CD4-positive, alpha-beta T cell (primary cell): Measurements from ENCODE around the gene ABCA13. TPM values are rescaled to one million over a fixed set of nuclear protein-coding genes. Genes with fewer than 3 reads are reported as not detected.

ENCODE experiments used
- ATAC-seq: fragments of 200-7000 bp; cut with Tn5 transposase; one replicate; pipeline ENCODE4 v1.10.0; 2022; ENCODE audit warnings: mild to moderate bottlenecking; ENCODE audit not compliant: poor library complexity
- CTCF ChIA-PET: fragments of 350-600 bp; sonication (Branson Sonifier 250); formaldehyde crosslinking; loops from one replicate; lab custom pipeline; 2021; ENCODE audit warnings: antibody characterized with exemption, inconsistent platforms; lab: Charles Lee
- POLR2A ChIA-PET: fragments of 350-600 bp; sonication (Branson Sonifier 250); formaldehyde crosslinking; loops from one replicate; lab custom pipeline; 2021; ENCODE audit warnings: antibody characterized with exemption, inconsistent platforms; lab: Charles Lee
- DNase-seq, 14 experiments: peaks; one replicate each; pipeline ENCODE4 v3.0.0-alpha.2; 2013 to 2020; ENCODE audit warnings: mixed read lengths in 2 of 14
- H3K27ac ChIP-seq, 2 donors: one replicate each; pipeline versions ENCODE4 v1.5.1 to v1.7.0; 2013; ENCODE audit warnings: low read length in 2 of 2, low read depth in 1 of 2, mild to moderate bottlenecking in 1 of 2
- H3K27me3 ChIP-seq, 2 experiments: 1 replicate in 1 of 2; 2 replicates in 1 of 2; pipeline versions ENCODE4 v1.6.1 to v1.7.0; 2013; ENCODE audit warnings: low read length in 2 of 2, control low read depth in 1 of 2, mild to moderate bottlenecking in 1 of 2, moderate library complexity in 1 of 2; ENCODE audit not compliant: insufficient read depth in 2 of 2, control insufficient read depth in 1 of 2
- H3K36me3 ChIP-seq: one replicate; pipeline ENCODE4 v1.6.1; 2013; ENCODE audit warnings: low read length, control low read depth; ENCODE audit not compliant: insufficient read depth
- H3K4me1 ChIP-seq: one replicate; pipeline ENCODE4 v1.6.1; 2013; ENCODE audit warnings: low read length, control low read depth; ENCODE audit not compliant: insufficient read depth
- H3K4me3 ChIP-seq: one replicate; pipeline ENCODE4 v1.5.1; 2013; ENCODE audit warnings: mild to moderate bottlenecking, low read length, moderate library complexity
- H3K9me3 ChIP-seq, 2 experiments: 1 replicate in 1 of 2; 2 replicates in 1 of 2; pipeline versions ENCODE4 v1.6.1 to v1.7.0; 2013; ENCODE audit warnings: low read length in 2 of 2, mild to moderate bottlenecking in 2 of 2, control low read depth in 1 of 2, moderate library complexity in 1 of 2; ENCODE audit not compliant: control insufficient read depth in 1 of 2, insufficient read depth in 1 of 2
- H3K27ac Mint-ChIP-seq: one replicate; pipeline ENCODE4 v1.8.0; 2020; ENCODE audit warnings: mixed read lengths
- H3K27me3 Mint-ChIP-seq: one replicate; pipeline ENCODE4 v1.8.0; 2021; ENCODE audit warnings: mixed read lengths
- H3K36me3 Mint-ChIP-seq: one replicate; pipeline ENCODE4 v1.8.0; 2021; ENCODE audit warnings: low read depth, mixed read lengths
- H3K4me1 Mint-ChIP-seq: one replicate; pipeline ENCODE4 v1.8.0; 2021; ENCODE audit warnings: low read depth, mixed read lengths
- H3K4me3 Mint-ChIP-seq: one replicate; pipeline ENCODE4 v1.8.0; 2020; ENCODE audit warnings: mild to moderate bottlenecking, mixed read lengths
- H3K9me3 Mint-ChIP-seq: one replicate; pipeline ENCODE4 v1.8.0; 2020; ENCODE audit warnings: mixed read lengths
- intact Hi-C, 2 experiments: fragments of 100-400 bp; cut with DNase I in 1 of 2; cut with micrococcal nuclease in 1 of 2; formaldehyde crosslinking; loops; one replicate each; pipeline versions ENCODE4 v1.15.1 to v1.9.0; 2023 to 2025; cut with DNase I, micrococcal nuclease
- total RNA-seq, 174 experiments: library from RNA in 2 of 174; stranded (reverse) in 2 of 174; gene quantifications; one replicate each; pipeline ENCODE4 v1.2.3 and lab custom pipeline; 2021 to 2026
- TF ChIP-seq, protein P1 (sequence below): fragments of 200-600 bp; IDR thresholded peaks from one replicate; pipeline ENCODE4 v1.8.0; 2022; ENCODE audit warnings: antibody characterized with exemption, mild to moderate bottlenecking

ABCA13 gene
- total RNA-seq, 2 experiments from 2014 or later = not detected

GRCh38 chr7:48154792-48155413, 16.4 kb upstream of the ABCA13 start:
- Histone ChIP-seq H3K9me3 (no peaks in the 10 kb centered on the region), H3K4me3 (no peak overlapping the region), H3K27me3 (peaks cover 0 to 3% of the 10 kb centered on the region in 2 experiments), H3K27ac (no peak overlapping the region), H3K36me3 (no peaks in the 10 kb centered on the region), H3K4me1 (no peaks in the 10 kb centered on the region)
- Mint-ChIP-seq H3K4me3 (no peak overlapping the region), H3K36me3 (no peaks in the 10 kb centered on the region), H3K27me3 (peaks cover 33% of the 10 kb centered on the region), H3K27ac (no peak overlapping the region), H3K4me1 (no peaks in the 10 kb centered on the region), H3K9me3 (no peaks in the 10 kb centered on the region)
- DNase-seq (peak in 13 of 14 experiments; percentile 1 to 51 (median 15)), ATAC-seq (no peak)
- TF ChIP-seq, protein P1, sequence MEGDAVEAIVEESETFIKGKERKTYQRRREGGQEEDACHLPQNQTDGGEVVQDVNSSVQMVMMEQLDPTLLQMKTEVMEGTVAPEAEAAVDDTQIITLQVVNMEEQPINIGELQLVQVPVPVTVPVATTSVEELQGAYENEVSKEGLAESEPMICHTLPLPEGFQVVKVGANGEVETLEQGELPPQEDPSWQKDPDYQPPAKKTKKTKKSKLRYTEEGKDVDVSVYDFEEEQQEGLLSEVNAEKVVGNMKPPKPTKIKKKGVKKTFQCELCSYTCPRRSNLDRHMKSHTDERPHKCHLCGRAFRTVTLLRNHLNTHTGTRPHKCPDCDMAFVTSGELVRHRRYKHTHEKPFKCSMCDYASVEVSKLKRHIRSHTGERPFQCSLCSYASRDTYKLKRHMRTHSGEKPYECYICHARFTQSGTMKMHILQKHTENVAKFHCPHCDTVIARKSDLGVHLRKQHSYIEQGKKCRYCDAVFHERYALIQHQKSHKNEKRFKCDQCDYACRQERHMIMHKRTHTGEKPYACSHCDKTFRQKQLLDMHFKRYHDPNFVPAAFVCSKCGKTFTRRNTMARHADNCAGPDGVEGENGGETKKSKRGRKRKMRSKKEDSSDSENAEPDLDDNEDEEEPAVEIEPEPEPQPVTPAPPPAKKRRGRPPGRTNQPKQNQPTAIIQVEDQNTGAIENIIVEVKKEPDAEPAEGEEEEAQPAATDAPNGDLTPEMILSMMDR = peak; percentile 37
- intact Hi-C loops = loop anchor here in 1 of 2 experiments (2.0 kb wide), 1 partner anchor 210 kb away; no protein-coding TSS in a partner anchor
- ChIA-PET CTCF (interaction anchor here (1.1 to 1.6 kb wide), 4 partner anchors 163 to 216 kb away, joined by 3 to 11 read pairs (median 6); partner anchors contain the start of gene PKD1L1), POLR2A (no interaction called here)

- ChIA-PET POLR2A (no interaction called here), CTCF (no interaction called here)
- no peak overlapping the region for H3K27ac Mint-ChIP-seq
- ATAC-seq = no peak
- no peaks in the 10 kb centered on the region for H3K4me1 Mint-ChIP-seq
- no peaks in the 10 kb centered on the region for H3K9me3 ChIP-seq
- intact Hi-C loops = no loop called here
- TF ChIP-seq, protein P1 = no peak
- no peak overlapping the region for H3K27ac ChIP-seq
- peaks cover 2% of the 10 kb centered on the region for H3K9me3 Mint-ChIP-seq
- no peak overlapping the region for H3K4me3 ChIP-seq
- no peaks in the 10 kb centered on the region for H3K4me1 ChIP-seq
- DNase-seq = no peak
- no peaks in the 10 kb centered on the region for H3K36me3 Mint-ChIP-seq
- H3K27me3 Mint-ChIP-seq = peaks cover 33% of the 10 kb centered on the region
- no peaks in the 10 kb centered on the region for H3K36me3 ChIP-seq
- H3K4me3 Mint-ChIP-seq = no peak overlapping the region
- H3K27me3 ChIP-seq = peaks cover 2 to 3% of the 10 kb centered on the region in 2 experiments
Observed at GRCh38 chr7:48158404-48158803, 12.9 kb upstream of the ABCA13 start.

DNA sequence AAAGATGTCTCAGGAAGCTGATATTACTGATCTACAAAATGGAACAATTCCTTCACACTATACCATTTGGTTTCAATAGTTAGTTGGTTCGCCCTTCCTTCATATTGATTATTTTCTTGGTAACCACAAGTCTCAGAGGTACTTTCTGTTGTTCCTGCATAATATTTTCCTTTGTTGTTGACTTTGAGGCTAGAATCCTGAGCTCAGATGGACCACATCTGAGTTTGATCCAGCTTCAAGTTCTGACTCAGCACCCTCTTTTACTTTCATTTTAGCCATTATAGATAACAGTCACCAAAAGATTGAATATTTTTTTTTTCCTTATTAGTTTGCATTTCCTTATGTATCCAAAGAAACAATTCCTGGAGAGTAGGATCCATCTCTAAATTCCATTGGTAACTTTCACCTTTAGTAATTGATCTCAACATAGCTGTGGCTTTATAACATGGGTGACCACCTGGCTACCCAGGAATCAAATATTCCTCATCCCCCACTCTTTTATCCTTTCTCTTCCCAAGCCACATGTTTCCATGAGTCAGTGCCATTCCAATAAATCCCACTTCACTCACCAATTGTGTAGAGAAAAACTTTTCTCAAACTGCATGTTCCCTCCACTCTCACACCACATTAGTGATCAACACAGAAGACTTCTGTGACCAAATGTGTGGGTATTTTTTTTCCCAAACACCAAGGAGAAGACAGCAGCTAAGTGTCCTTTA, 9.7 kb upstream of the ABCA13 start:
- ChIA-PET POLR2A (no interaction called here), CTCF (no interaction called here)
- Mint-ChIP-seq H3K4me3 (no peak overlapping the region), H3K27me3 (peaks cover 30% of the 10 kb centered on the region), H3K9me3 (peaks cover 2% of the 10 kb centered on the region), H3K36me3 (no peaks in the 10 kb centered on the region), H3K27ac (no peak overlapping the region), H3K4me1 (no peaks in the 10 kb centered on the region)
- peaks cover 0 to 2% of the 10 kb centered on the region in 2 experiments for H3K27me3 ChIP-seq
- DNase-seq (no peak), ATAC-seq (no peak)
- H3K27ac ChIP-seq = no peak overlapping the region
- intact Hi-C loops = no loop called here
- H3K4me1 ChIP-seq = no peaks in the 10 kb centered on the region
- no peaks in the 10 kb centered on the region for H3K9me3 ChIP-seq
- TF ChIP-seq, protein P1 = no peak
- H3K36me3 ChIP-seq = no peaks in the 10 kb centered on the region
- H3K4me3 ChIP-seq = no peak overlapping the region
